Measurements from ENCODE around the gene AK8. TPM values are rescaled to one million over a fixed set of nuclear protein-coding genes. Genes with fewer than 3 reads are reported as not detected.
A peak's percentile ranks its signal among the peaks of the same experiment; 100 is the strongest.

Gene AK8
- total and polyA plus RNA-seq, 8 donors = 0.56 to 0.89 (median 0.60) TPM; not detected in 5

GRCh38 chr9:132881826-132882225 lies 3.7 kb upstream of the AK8 start:
- TF ChIP-seq POLR2A (IDR thresholded peaks at IDR 0.05) = no peak
- intact Hi-C loops (cut with DNase I; ENCODE audit: low total_unique reads) = no loop called here
- H3K27ac ChIP-seq = no peak overlapping the region

GRCh38 chr9:132880324-132880661 lies 2.2 kb upstream of the AK8 start:
- Histone ChIP-seq H3K36me3 (peaks cover 0 to 11% (median 8%) of the 10 kb centered on the region in 4 donors), H3K27ac (peak overlapping the region in 2 of 5 donors; percentile 29 to 89), H3K4me3 (no peak overlapping the region), H3K27me3 (no peaks in the 10 kb centered on the region), H3K4me1 (peaks cover 6 to 27% (median 22%) of the 10 kb centered on the region in 4 donors), H3K9me3 (no peaks in the 10 kb centered on the region)
- intact Hi-C loops (cut with DNase I; ENCODE audit: low total_unique reads) = no loop called here
- no peak for DNase-seq
- no peak for TF ChIP-seq EP300 (IDR thresholded peaks at IDR 0.05)
- no peak for TF ChIP-seq POLR2AphosphoS5 (IDR thresholded peaks at IDR 0.05)
- TF ChIP-seq POLR2A (IDR thresholded peaks at IDR 0.05) = no peak
- TF ChIP-seq CTCF (IDR thresholded peaks at IDR 0.05) = no peak
- WGBS, 5 donors = 84 to 87% (median 85%) methylated on average over 7 of the region's 7 CpGs

More at GRCh38 chr9:132881826-132882225, 3.7 kb upstream of the AK8 start:
- H3K36me3 ChIP-seq = peaks cover 0 to 23% (median 10%) of the 10 kb centered on the region in 4 donors
- no peak overlapping the region for H3K4me3 ChIP-seq
- H3K27me3 ChIP-seq = no peaks in the 10 kb centered on the region
- H3K4me1 ChIP-seq = peaks cover 6 to 27% (median 22%) of the 10 kb centered on the region in 4 donors
- WGBS, 5 donors = 70 to 83% (median 78%) methylated on average over 6 of the region's 6 CpGs
- no peaks in the 10 kb centered on the region for H3K9me3 ChIP-seq
- DNase-seq = no peak

GRCh38 chr9:132879457-132880323 lies 1.6 kb upstream of the AK8 start:
- intact Hi-C loops (cut with DNase I; ENCODE audit: low total_unique reads) = no loop called here

GRCh38 chr9:132878695-132879456 lies 792 bp upstream of the AK8 start, which contains the start of gene SPACA9:
Gene SPACA9, plus strand, starts transcription at chr9:132878898. Its CDS starts 5,050 bp downstream, at chr9:132883948.
- Histone ChIP-seq H3K36me3 (peaks cover 0 to 2% (median under 1%) of the 10 kb centered on the region in 4 donors), H3K27ac (peak within 1 kb of the TSS; percentile 55 to 89 (median 84)), H3K9me3 (no peaks in the 10 kb centered on the region), H3K4me1 (peaks cover 6 to 27% (median 22%) of the 10 kb centered on the region in 4 donors), H3K27me3 (no peaks in the 10 kb centered on the region), H3K4me3 (peak within 1 kb of the TSS; percentile 74 to 98 (median 86))
- DNase-seq = peak; percentile 62 to 92
- 7 to 17% (median 13%) methylated on average over 39 to 42 of the region's 42 CpGs for WGBS, 5 donors
- TF ChIP-seq POLR2AphosphoS5 (IDR thresholded peaks at IDR 0.05) (no peak), CTCF (IDR thresholded peaks at IDR 0.05) (no peak), EP300 (IDR thresholded peaks at IDR 0.05) (no peak), POLR2A (IDR thresholded peaks at IDR 0.05) (no peak)
- intact Hi-C loops (cut with DNase I; ENCODE audit: low total_unique reads) = no loop called here

More at GRCh38 chr9:132879457-132880323, 1.6 kb upstream of the AK8 start:
- DNase-seq = peak in 1 of 2 donors; percentile 22
- no peak for TF ChIP-seq EP300 (IDR thresholded peaks at IDR 0.05)
- no peak for TF ChIP-seq CTCF (IDR thresholded peaks at IDR 0.05)
- no peak for TF ChIP-seq POLR2AphosphoS5 (IDR thresholded peaks at IDR 0.05)
- no peak for TF ChIP-seq POLR2A (IDR thresholded peaks at IDR 0.05)
- Histone ChIP-seq H3K4me3 (peak overlapping the region in 2 of 4 donors; percentile 81 to 90), H3K4me1 (peaks cover 6 to 27% (median 22%) of the 10 kb centered on the region in 4 donors), H3K27me3 (no peaks in the 10 kb centered on the region), H3K9me3 (no peaks in the 10 kb centered on the region), H3K36me3 (peaks cover 0 to 10% (median 8%) of the 10 kb centered on the region in 4 donors), H3K27ac (peak overlapping the region in 4 of 5 donors; percentile 77 to 89 (median 86))
- WGBS, 5 donors = 70 to 89% (median 78%) methylated on average over 6 of the region's 6 CpGs

Data from stomach (tissue), 9 donors.